GM12878 (cell line): Measurements from ENCODE around the gene C5.

Experiments
- RFX5 ChIP-seq: IDR thresholded peaks from 2 replicates; pipeline ENCODE4 v1.6.1; 2011; ENCODE audit warnings: low read depth, low read length, improper control_type of control experiment
- SUZ12 ChIP-seq: fragments of 200-600 bp; sonication (generic); IDR thresholded peaks from one replicate; pipeline ENCODE4 v1.6.1; 2018; ENCODE audit warnings: antibody characterized with exemption, mild to moderate bottlenecking; ENCODE audit not compliant: unreplicated experiment
- ZNF687 ChIP-seq: fragments of 450-650 bp; IDR thresholded peaks from 2 replicates; pipeline ENCODE4 v1.6.1; 2017; ENCODE audit warnings: mild to moderate bottlenecking, moderate library complexity
- TF ChIP-seq, protein P1 (sequence below): fragments of 450-650 bp; IDR thresholded peaks from 2 replicates; pipeline ENCODE4 v1.6.1; 2017; ENCODE audit warnings: borderline replicate concordance
- TF ChIP-seq, protein P2 (sequence below), 3 experiments: IDR thresholded peaks in 2 of 3; conservative IDR thresholded peaks in 1 of 3; 2 replicates each; pipeline ENCODE4 v1.5.1; 2011; ENCODE audit warnings: low read depth in 3 of 3, low read length in 3 of 3, mild to moderate bottlenecking in 3 of 3, control low read depth in 2 of 3, moderate library complexity in 2 of 3, inconsistent platforms in 1 of 3, mixed read lengths in 1 of 3; ENCODE audit not compliant: control insufficient read depth in 2 of 3, insufficient read depth in 1 of 3; ENCODE audit errors: extremely low read depth in 1 of 3

DNA sequence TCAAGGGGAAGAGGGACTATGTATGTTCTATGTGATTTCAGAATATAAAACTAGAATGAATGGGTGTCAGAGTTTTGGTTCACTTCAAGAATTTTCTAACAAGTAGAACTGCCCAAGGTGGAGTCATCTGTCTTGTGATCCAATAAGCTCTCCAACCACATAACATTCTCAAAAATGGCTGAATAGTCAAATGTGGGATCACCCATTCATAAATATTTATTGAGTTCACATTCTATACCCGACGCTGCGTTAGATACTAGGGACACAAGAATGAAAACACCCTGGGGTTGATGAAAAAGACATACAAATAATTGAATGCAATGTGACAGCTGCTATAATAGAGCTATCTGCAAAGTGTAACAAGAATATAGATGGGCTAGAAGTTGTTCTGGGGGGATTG lies 88.1 kb downstream of the C5 start:
- TF ChIP-seq ZNF687: no peak
- TF ChIP-seq SUZ12: no peak
- TF ChIP-seq, protein P1, sequence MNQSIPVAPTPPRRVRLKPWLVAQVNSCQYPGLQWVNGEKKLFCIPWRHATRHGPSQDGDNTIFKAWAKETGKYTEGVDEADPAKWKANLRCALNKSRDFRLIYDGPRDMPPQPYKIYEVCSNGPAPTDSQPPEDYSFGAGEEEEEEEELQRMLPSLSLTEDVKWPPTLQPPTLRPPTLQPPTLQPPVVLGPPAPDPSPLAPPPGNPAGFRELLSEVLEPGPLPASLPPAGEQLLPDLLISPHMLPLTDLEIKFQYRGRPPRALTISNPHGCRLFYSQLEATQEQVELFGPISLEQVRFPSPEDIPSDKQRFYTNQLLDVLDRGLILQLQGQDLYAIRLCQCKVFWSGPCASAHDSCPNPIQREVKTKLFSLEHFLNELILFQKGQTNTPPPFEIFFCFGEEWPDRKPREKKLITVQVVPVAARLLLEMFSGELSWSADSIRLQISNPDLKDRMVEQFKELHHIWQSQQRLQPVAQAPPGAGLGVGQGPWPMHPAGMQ: no peak
- no peak for TF ChIP-seq RFX5
- TF ChIP-seq, protein P2, sequence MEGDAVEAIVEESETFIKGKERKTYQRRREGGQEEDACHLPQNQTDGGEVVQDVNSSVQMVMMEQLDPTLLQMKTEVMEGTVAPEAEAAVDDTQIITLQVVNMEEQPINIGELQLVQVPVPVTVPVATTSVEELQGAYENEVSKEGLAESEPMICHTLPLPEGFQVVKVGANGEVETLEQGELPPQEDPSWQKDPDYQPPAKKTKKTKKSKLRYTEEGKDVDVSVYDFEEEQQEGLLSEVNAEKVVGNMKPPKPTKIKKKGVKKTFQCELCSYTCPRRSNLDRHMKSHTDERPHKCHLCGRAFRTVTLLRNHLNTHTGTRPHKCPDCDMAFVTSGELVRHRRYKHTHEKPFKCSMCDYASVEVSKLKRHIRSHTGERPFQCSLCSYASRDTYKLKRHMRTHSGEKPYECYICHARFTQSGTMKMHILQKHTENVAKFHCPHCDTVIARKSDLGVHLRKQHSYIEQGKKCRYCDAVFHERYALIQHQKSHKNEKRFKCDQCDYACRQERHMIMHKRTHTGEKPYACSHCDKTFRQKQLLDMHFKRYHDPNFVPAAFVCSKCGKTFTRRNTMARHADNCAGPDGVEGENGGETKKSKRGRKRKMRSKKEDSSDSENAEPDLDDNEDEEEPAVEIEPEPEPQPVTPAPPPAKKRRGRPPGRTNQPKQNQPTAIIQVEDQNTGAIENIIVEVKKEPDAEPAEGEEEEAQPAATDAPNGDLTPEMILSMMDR (IDR thresholded peaks at IDR 0.05 in 2 of 3, conservative IDR thresholded peaks at IDR 0.05 in 1 of 3; ENCODE audit: control insufficient read depth in 2 of 3, extremely low read depth in 1 of 3, insufficient read depth in 1 of 3, low read depth in 3 of 3, low read length in 3 of 3): no peak
